ENCODE data around the gene GRIK4. TPM values are rescaled to one million over a fixed set of nuclear protein-coding genes. Genes with fewer than 3 reads are reported as not detected.

The GRIK4 gene
- total and polyA plus RNA-seq, 2 donors (not counting 1 experiment from before 2014, with no cell fraction given), result 0.12 to 0.27 TPM

GRCh38 chr11:120709808-120710207 lies 198.3 kb downstream of the GRIK4 start:
- H4K20me1 ChIP-seq (ENCODE audit: control insufficient read depth, insufficient read depth, low read length, poor library complexity, severe bottlenecking), result no peaks in the 10 kb centered on the region
- no peaks in the 10 kb centered on the region for H3K79me2 ChIP-seq (ENCODE audit: control insufficient read depth, insufficient read depth, low read length)
- no peaks in the 10 kb centered on the region for H3K4me1 Mint-ChIP-seq
- intact Hi-C loops (cut with micrococcal nuclease), result no loop called here
- TF ChIP-seq EZH2 (IDR thresholded peaks at IDR 0.05; ENCODE audit: borderline replicate concordance, insufficient read depth, low read depth, low read length, poor library complexity, severe bottlenecking) (no peak), CTCF (IDR thresholded peaks at IDR 0.05) (no peak)
- H2AFZ ChIP-seq (ENCODE audit: insufficient read depth, low read depth, low read length, poor library complexity, severe bottlenecking), result no peak overlapping the region
- peaks cover 0 to under 1% of the 10 kb centered on the region in 2 donors for H3K4me1 ChIP-seq (ENCODE audit: control insufficient read depth in 2 of 2, insufficient read depth in 2 of 2, low read length in 2 of 2)
- H3K4me2 ChIP-seq (replicated peaks; ENCODE audit: low read depth, low read length, poor library complexity, severe bottlenecking), result no peak overlapping the region
- ATAC-seq (ENCODE audit: low read depth), result no peak
- no peak overlapping the region for H3K9ac ChIP-seq (ENCODE audit: low read length)
- peaks cover 0 to 31% (median 7%) of the 10 kb centered on the region in 3 donors for H3K9me3 ChIP-seq (ENCODE audit: control extremely low read depth in 1 of 3, control insufficient read depth in 2 of 3, insufficient read depth in 1 of 3, low read length in 2 of 3)
- DNase-seq, result no peak
- peaks cover 7% of the 10 kb centered on the region for H3K27me3 Mint-ChIP-seq
- no peak overlapping the region for H3K27ac ChIP-seq (ENCODE audit: low read length in 2 of 2)
- ChIA-PET POLR2A (no interaction called here), CTCF (no interaction called here)
- WGBS (ENCODE audit: insufficient coverage), result 79% methylated on average over 6 of the region's 10 CpGs
- H3K4me3 ChIP-seq (ENCODE audit: control extremely low read depth in 1 of 5, extremely low read depth in 1 of 5, insufficient read depth in 1 of 5, low read depth in 2 of 5, low read length in 4 of 5), result no peak overlapping the region
- no peak overlapping the region for H3K4me3 Mint-ChIP-seq
- H3K27ac Mint-ChIP-seq, result no peak overlapping the region
- no peaks in the 10 kb centered on the region for H3K36me3 ChIP-seq (replicated peaks in 1 of 2; ENCODE audit: control extremely low read depth in 1 of 2, control insufficient read depth in 1 of 2, extremely low read depth in 1 of 2, insufficient read depth in 2 of 2, low read length in 1 of 2)
- H3K9me3 Mint-ChIP-seq (ENCODE audit: insufficient read depth), result no peaks in the 10 kb centered on the region
- H3K27me3 ChIP-seq (replicated peaks in 1 of 4; ENCODE audit: control extremely low read depth in 1 of 4, control insufficient read depth in 3 of 4, insufficient read depth in 4 of 4, low read length in 3 of 4), result no peaks in the 10 kb centered on the region

GRCh38 chr11:120710354-120711131 lies 199.0 kb downstream of the GRIK4 start:
- H3K9me3 Mint-ChIP-seq (ENCODE audit: insufficient read depth), result no peaks in the 10 kb centered on the region
- peaks cover 7% of the 10 kb centered on the region for H3K27me3 Mint-ChIP-seq
- peaks cover 6% of the 10 kb centered on the region for H3K4me1 Mint-ChIP-seq
- ChIA-PET POLR2A (no interaction called here), CTCF (interaction anchor here (1.3 kb wide), 1 partner anchor 25 kb away, joined by 3 read pairs; no protein-coding TSS in a partner anchor)
- H3K27ac ChIP-seq (ENCODE audit: low read length in 2 of 2), result no peak overlapping the region
- H3K9me3 ChIP-seq (ENCODE audit: control extremely low read depth in 1 of 3, control insufficient read depth in 2 of 3, insufficient read depth in 1 of 3, low read length in 2 of 3), result peaks cover 0 to 27% (median 5%) of the 10 kb centered on the region in 3 donors
- intact Hi-C loops (cut with micrococcal nuclease), result no loop called here
- no peak overlapping the region for H2AFZ ChIP-seq (ENCODE audit: insufficient read depth, low read depth, low read length, poor library complexity, severe bottlenecking)
- H3K4me3 ChIP-seq (ENCODE audit: control extremely low read depth in 1 of 5, extremely low read depth in 1 of 5, insufficient read depth in 1 of 5, low read depth in 2 of 5, low read length in 4 of 5), result no peak overlapping the region
- TF ChIP-seq EZH2 (IDR thresholded peaks at IDR 0.05; ENCODE audit: borderline replicate concordance, insufficient read depth, low read depth, low read length, poor library complexity, severe bottlenecking) (no peak), CTCF (IDR thresholded peaks at IDR 0.05) (no peak)
- no peak overlapping the region for H3K27ac Mint-ChIP-seq
- H3K36me3 ChIP-seq (replicated peaks in 1 of 2; ENCODE audit: control extremely low read depth in 1 of 2, control insufficient read depth in 1 of 2, extremely low read depth in 1 of 2, insufficient read depth in 2 of 2, low read length in 1 of 2), result no peaks in the 10 kb centered on the region
- H4K20me1 ChIP-seq (ENCODE audit: control insufficient read depth, insufficient read depth, low read length, poor library complexity, severe bottlenecking), result no peaks in the 10 kb centered on the region
- peaks cover 0 to 8% of the 10 kb centered on the region in 2 donors for H3K4me1 ChIP-seq (ENCODE audit: control insufficient read depth in 2 of 2, insufficient read depth in 2 of 2, low read length in 2 of 2)
- no peaks in the 10 kb centered on the region for H3K79me2 ChIP-seq (ENCODE audit: control insufficient read depth, insufficient read depth, low read length)
- WGBS (ENCODE audit: insufficient coverage), result 86% methylated on average over 11 of the region's 13 CpGs
- H3K9ac ChIP-seq (ENCODE audit: low read length), result no peak overlapping the region
- no peak for DNase-seq
- no peaks in the 10 kb centered on the region for H3K27me3 ChIP-seq (replicated peaks in 1 of 4; ENCODE audit: control extremely low read depth in 1 of 4, control insufficient read depth in 3 of 4, insufficient read depth in 4 of 4, low read length in 3 of 4)
- no peak for ATAC-seq (ENCODE audit: low read depth)
- no peak overlapping the region for H3K4me2 ChIP-seq (replicated peaks; ENCODE audit: low read depth, low read length, poor library complexity, severe bottlenecking)
- no peak overlapping the region for H3K4me3 Mint-ChIP-seq
